Hepatocyte (in vitro differentiated cells): Measurements from ENCODE around the gene ARHGAP9. TPM values are rescaled to one million over a fixed set of nuclear protein-coding genes. Genes with fewer than 3 reads are reported as not detected.

Experiments
- DNase-seq: peaks from one replicate; pipeline ENCODE4 v3.0.0-alpha.2; 2016; ENCODE audit warnings: low spot score
- H2AFZ ChIP-seq: fragments of 200-600 bp; sonication (generic); 2 replicates; pipeline ENCODE4 v1.6.0; 2016; ENCODE audit warnings: antibody characterized with exemption, mild to moderate bottlenecking
- H3K27ac ChIP-seq: fragments of 200-600 bp; sonication (generic); 2 replicates; pipeline ENCODE4 v1.5.1; 2016; ENCODE audit warnings: mild to moderate bottlenecking
- H3K27me3 ChIP-seq: fragments of 200-600 bp; sonication (generic); 2 replicates; pipeline ENCODE4 v1.6.1; 2016
- H3K36me3 ChIP-seq: fragments of 200-600 bp; sonication (generic); replicated peaks from 2 replicates; pipeline ENCODE4 v1.5.1; 2016; ENCODE audit warnings: low read depth; ENCODE audit not compliant: insufficient read depth
- H3K4me1 ChIP-seq: fragments of 200-600 bp; sonication (generic); 2 replicates; pipeline ENCODE4 v1.5.1; 2016; ENCODE audit warnings: mild to moderate bottlenecking, moderate library complexity; ENCODE audit not compliant: insufficient read depth
- H3K4me2 ChIP-seq: fragments of 200-600 bp; sonication (generic); 2 replicates; pipeline ENCODE4 v1.6.0; 2016
- H3K4me3 ChIP-seq: fragments of 200-600 bp; sonication (generic); 2 replicates; pipeline ENCODE4 v1.5.1; 2016; ENCODE audit warnings: mild to moderate bottlenecking
- H3K79me2 ChIP-seq: fragments of 200-600 bp; sonication (generic); 2 replicates; pipeline ENCODE4 v1.6.0; 2017; ENCODE audit warnings: mild to moderate bottlenecking
- H3K9me2 ChIP-seq: fragments of 200-600 bp; sonication (generic); replicated peaks from 2 replicates; pipeline ENCODE4 v1.6.0; 2017; ENCODE audit warnings: mild to moderate bottlenecking; ENCODE audit not compliant: insufficient read depth
- H3K9me3 ChIP-seq: fragments of 200-600 bp; sonication (generic); 2 replicates; pipeline ENCODE4 v1.5.1; 2016; ENCODE audit warnings: low read depth, mild to moderate bottlenecking
- H4K20me1 ChIP-seq: fragments of 200-600 bp; sonication (generic); 2 replicates; pipeline ENCODE4 v1.6.0; 2016; ENCODE audit warnings: mild to moderate bottlenecking; ENCODE audit not compliant: insufficient read depth, poor library complexity, severe bottlenecking
- CTCF ChIP-seq: fragments of 200-600 bp; sonication (generic); IDR thresholded peaks from 2 replicates; pipeline ENCODE4 v1.5.1; 2016; ENCODE audit warnings: antibody characterized with exemption, mild to moderate bottlenecking; ENCODE audit not compliant: poor library complexity
- EZH2 ChIP-seq: fragments of 200-600 bp; sonication (generic); IDR thresholded peaks from 2 replicates; pipeline ENCODE4 v1.6.1; 2016; ENCODE audit warnings: antibody characterized with exemption, mild to moderate bottlenecking, borderline replicate concordance
- EZH2phosphoT487 ChIP-seq: fragments of 200-600 bp; sonication (generic); IDR thresholded peaks from one replicate; pipeline ENCODE4 v1.6.1; 2018; ENCODE audit warnings: antibody characterized with exemption, mild to moderate bottlenecking, low read depth, moderate library complexity; ENCODE audit not compliant: unreplicated experiment, severe bottlenecking
- WGBS: methylation state at CpG from one replicate; pipeline ENCODE4 v1.1.6; 2016; ENCODE audit warnings: low lambda C conversion rate; ENCODE audit errors: missing lambda C conversion rate; 5-methylcytosine and 5-hydroxymethylcytosine counted together
- polyA plus RNA-seq: library from polyadenylated mRNA; unstranded; fragments of >200 nt; fragmentation: Nextera tagmentation; extraction: Ambion mirVana; gene quantifications from 2 replicates; pipeline ENCODE4 v1.2.1, GENCODE V29; 2016
- total RNA-seq: library from RNA; depleted of rRNA; stranded (reverse); fragments of >200 nt; gene quantifications from 2 replicates; pipeline ENCODE4 v1.2.3, GENCODE V29; 2014

ARHGAP9 gene
- total and polyA plus RNA-seq, 2 experiments from 2014 or later = 2.0 to 2.2 TPM

- H3K27me3 ChIP-seq = no peaks in the 10 kb centered on the region
These were observed 25.5 kb downstream of the ARHGAP9 start for GRCh38 chr12:57454213-57454565.

GRCh38 chr12:57452937-57453509 is 26.6 kb downstream of the ARHGAP9 start:
- TF ChIP-seq CTCF (peak; percentile 92), EZH2phosphoT487 (no peak), EZH2 (no peak)
- Histone ChIP-seq H3K9me2 (no peaks in the 10 kb centered on the region), H3K9me3 (no peaks in the 10 kb centered on the region), H3K27ac (peak overlapping the region; percentile 87), H2AFZ (no peak overlapping the region), H3K4me2 (no peak overlapping the region), H3K4me1 (peaks cover 42% of the 10 kb centered on the region), H3K4me3 (no peak overlapping the region), H3K79me2 (no peaks in the 10 kb centered on the region), H3K36me3 (no peaks in the 10 kb centered on the region), H4K20me1 (no peaks in the 10 kb centered on the region), H3K27me3 (no peaks in the 10 kb centered on the region)
- 34% methylated on average over 7 of the region's 7 CpGs for WGBS
- DNase-seq = peak; percentile 90

More at GRCh38 chr12:57454213-57454565, 25.5 kb downstream of the ARHGAP9 start:
- Histone ChIP-seq H3K4me3 (no peak overlapping the region), H3K9me3 (no peaks in the 10 kb centered on the region), H3K27ac (peak overlapping the region; percentile 91), H3K79me2 (no peaks in the 10 kb centered on the region), H4K20me1 (no peaks in the 10 kb centered on the region), H3K4me1 (peaks cover 48% of the 10 kb centered on the region), H3K9me2 (no peaks in the 10 kb centered on the region), H3K4me2 (no peak overlapping the region), H3K36me3 (no peaks in the 10 kb centered on the region), H2AFZ (no peak overlapping the region)
- TF ChIP-seq EZH2 = no peak
- no peak for TF ChIP-seq EZH2phosphoT487
- no peak for TF ChIP-seq CTCF
- DNase-seq = no peak
- 92% methylated on average over 2 of the region's 2 CpGs for WGBS

GRCh38 chr12:57452181-57452936 is 27.3 kb downstream of the ARHGAP9 start:
- Histone ChIP-seq H4K20me1 (no peaks in the 10 kb centered on the region), H2AFZ (no peak overlapping the region), H3K27ac (peak overlapping the region; percentile 87), H3K79me2 (no peaks in the 10 kb centered on the region), H3K4me1 (peaks cover 42% of the 10 kb centered on the region), H3K9me2 (no peaks in the 10 kb centered on the region), H3K36me3 (no peaks in the 10 kb centered on the region), H3K4me3 (no peak overlapping the region), H3K4me2 (peak overlapping the region; percentile 10), H3K27me3 (no peaks in the 10 kb centered on the region), H3K9me3 (no peaks in the 10 kb centered on the region)
- TF ChIP-seq EZH2 (no peak), EZH2phosphoT487 (no peak), CTCF (no peak)
- DNase-seq = peak; percentile 88
- 24% methylated on average over 9 of the region's 9 CpGs for WGBS
